C1 segment of cervical spinal cord (tissue), 14 donors: Measurements from ENCODE around the gene ARHGAP8.
"Not testable (repeated sequence)": the region's sequence is repeated elsewhere in the genome, so short reads cannot be mapped to it uniquely, and the experiment has no call there.

Experiments
- DNase-seq, 14 donors: peaks; one replicate each; lab custom pipeline; 2025; lab: John Stamatoyannopoulos, UW

Gene ARHGAP8

GRCh38 chr22:44765571-44766285, 13.4 kb downstream of the ARHGAP8 start:
- peak in 2 of 14 donors; percentile 1 to 4 for DNase-seq

- no peak for DNase-seq
Measured at GRCh38 chr22:44773082-44773481, 20.7 kb downstream of the ARHGAP8 start.

DNA sequence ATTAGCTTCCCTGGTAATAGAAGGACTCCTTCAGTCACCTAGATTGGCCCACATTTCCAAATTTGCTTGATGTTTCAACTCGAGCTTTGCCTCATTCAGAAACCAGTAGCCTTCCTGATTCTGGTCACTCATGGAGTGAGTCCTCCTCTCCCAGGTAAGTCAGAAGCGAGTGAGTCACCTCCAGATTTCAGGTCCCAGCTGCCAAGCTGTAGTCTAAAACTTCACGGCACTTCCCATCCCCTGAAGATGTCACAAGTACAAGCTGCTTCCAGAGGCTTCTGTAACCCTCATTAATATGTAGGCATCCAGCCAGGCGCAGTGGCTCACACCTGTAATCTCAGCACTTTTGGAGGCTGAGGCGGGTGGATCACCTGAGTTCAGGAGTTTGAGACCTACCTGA, 23.5 kb downstream of the ARHGAP8 start:
- no peak for DNase-seq

DNA sequence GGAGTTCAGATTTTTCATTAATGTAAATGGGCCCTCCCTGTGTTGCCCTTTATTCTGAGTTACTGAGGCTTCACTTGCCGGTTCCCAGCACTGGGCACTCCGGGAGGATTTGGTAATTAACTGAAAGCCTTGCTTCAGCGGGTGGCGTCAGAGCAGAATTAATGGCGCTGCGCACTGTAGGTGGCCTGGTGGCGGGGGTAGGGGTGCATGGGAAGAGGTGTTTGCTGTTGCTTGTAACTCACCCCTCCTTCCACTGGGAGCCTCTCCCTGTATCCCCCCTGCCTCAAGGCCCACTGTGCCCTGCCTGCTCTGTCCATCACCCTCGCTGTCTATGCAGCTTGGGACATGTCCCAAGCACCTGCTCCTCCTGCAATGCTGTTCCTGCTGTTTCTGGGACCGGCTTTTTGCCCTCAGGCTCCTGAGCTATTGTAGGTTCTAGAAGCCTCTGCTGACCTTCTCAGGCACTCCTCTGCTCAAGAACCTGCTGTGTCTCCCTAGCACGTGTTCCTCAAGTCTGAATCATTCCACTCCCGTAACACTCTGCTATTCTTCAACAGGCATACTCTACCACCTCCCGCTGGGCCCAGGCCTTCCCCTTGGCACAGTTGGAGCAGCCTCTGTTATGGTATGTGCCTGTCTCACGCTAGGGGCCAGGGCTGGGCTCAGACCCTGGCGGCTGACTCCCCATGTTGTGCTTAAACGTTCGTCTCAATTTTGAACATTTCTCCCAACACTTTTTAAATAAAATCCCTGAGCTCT, 24.4 kb downstream of the ARHGAP8 start:
- no peak for DNase-seq

- no peak for DNase-seq
Measured at GRCh38 chr22:44777364-44777755, 25.0 kb downstream of the ARHGAP8 start.

DNA sequence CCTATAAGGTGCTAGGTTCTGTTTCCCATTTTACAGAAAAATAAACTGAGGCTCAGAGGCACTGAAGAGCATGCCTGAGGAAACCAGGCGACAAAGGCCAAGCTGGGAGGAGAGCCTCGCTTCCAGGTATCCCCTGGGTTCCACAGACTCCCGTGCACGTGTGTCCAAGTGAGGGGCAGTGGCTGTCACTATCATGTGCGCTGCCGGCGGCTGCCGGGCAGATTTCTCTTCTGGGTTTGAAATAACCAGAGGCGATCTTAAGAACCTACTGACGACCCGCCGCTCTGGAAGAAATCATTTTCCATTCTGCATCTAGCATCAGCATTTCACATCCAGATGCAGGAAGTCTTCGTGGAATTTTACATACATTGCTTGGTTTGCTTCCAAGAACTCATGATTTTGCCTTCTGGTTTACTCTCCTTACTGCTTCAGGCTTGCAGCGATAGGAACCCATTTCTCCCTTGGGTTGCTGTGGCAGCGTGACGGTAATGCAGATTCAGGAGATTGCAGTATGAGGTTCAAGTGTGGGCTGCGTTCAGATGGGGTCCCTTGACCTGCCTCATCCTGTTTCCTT, 28.6 kb downstream of the ARHGAP8 start:
- no peak for DNase-seq

- no peak for DNase-seq
Measured at GRCh38 chr22:44782363-44782963, 30.1 kb downstream of the ARHGAP8 start.

GRCh38 chr22:44783091-44783490, 30.7 kb downstream of the ARHGAP8 start:
- DNase-seq: no peak

DNA sequence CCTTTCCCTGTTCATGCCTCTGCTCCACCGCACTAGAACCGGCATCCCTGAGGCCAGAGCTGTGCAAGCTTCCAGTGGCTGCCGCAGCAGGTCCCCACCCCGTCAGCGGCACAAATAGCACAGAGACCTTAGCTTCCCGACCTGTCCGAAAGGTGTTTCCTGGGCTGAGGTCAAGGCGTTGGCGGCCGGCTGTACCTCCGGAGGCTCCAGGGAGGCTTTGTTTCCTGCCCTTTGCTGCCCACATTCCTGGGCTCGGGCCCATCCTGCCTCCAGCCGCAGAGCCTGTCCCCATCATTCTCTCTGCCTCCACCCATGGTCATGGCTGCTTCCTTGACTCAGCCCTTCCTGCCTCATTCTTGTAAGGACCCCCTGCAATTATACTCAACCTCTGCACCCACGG, 31.2 kb downstream of the ARHGAP8 start:
- DNase-seq: no peak

- no peak for DNase-seq
Measured at GRCh38 chr22:44786136-44786535, 33.8 kb downstream of the ARHGAP8 start.

DNA sequence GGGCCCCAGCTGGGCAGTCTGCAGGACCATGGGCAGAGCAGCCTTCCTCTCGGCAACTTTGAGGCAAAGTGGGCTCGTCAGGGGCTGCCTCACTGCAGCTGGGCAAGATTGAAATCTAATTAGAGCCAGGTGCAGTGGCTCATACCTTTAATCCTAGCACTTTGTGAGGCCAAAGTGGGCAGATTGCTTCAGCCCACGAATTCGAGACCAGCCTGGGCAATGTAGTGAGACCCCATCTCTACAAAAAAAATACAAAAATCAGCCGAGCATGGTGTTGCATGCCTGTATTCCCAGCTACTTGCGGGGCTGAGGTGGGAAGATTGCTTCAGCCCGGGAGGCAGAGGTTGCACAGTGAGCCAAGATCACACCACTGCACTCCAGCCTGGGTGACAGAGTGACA, 34.2 kb downstream of the ARHGAP8 start:
- no peak for DNase-seq

GRCh38 chr22:44787832-44788231, 35.5 kb downstream of the ARHGAP8 start:
- no peak for DNase-seq

DNA sequence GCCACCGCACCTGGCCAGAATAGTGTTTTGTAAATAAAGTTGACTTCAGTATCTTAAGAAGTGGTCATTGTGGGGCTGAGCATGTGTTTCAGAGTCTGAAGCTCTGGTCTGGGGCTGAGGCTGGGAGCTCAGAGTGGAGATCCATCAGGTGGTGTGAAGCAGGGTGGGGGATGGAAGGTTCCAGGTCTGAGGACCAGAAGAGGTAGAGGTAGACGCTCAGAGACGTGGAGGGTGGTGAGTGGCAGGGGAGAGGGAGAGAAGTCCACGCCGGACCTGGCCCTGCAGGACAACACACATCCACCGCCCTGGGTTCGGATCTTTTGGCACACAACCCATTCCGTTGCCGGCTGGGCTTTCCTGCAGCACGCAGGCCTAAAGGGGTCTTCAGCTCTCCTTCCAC, 40.7 kb downstream of the ARHGAP8 start:
- DNase-seq: no peak

DNA sequence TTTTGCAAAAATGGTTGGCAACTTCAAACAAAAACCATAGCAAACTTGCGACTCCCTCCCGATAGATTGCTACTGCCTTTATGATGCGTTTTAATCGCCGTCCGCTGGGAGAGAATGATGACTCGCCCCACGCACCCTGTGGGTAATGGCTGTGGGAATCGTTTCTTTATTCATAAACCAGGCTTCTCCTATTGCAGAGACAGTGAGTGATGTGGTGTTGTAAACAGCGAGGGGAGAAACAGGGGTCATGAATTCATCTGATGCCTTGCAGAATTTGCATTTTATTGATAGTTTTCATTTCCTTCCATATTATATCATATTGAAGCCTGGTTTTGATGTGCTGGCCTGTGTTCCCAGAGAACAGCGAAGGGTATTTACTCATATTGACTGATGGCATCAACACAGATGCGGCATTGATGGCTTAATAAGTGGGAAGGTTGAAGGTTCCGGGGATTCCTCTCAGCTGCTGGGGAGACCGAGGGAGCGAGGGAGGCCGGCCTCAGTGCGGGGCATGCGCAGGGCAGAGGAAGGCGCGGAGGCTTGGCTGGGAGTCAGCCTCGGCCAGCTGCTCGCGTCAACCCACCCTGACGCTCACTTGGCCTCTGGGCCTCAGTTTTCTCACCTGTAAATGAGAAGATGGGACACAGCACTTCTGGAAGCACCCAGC, 41.3 kb downstream of the ARHGAP8 start:
- no peak for DNase-seq

GRCh38 chr22:44795701-44796630, 43.6 kb downstream of the ARHGAP8 start:
- no peak for DNase-seq

- DNase-seq: peak in 3 of 14 donors; percentile 3 to 17 (median 7)
Measured at GRCh38 chr22:44797181-44797725, 44.9 kb downstream of the ARHGAP8 start.

DNA sequence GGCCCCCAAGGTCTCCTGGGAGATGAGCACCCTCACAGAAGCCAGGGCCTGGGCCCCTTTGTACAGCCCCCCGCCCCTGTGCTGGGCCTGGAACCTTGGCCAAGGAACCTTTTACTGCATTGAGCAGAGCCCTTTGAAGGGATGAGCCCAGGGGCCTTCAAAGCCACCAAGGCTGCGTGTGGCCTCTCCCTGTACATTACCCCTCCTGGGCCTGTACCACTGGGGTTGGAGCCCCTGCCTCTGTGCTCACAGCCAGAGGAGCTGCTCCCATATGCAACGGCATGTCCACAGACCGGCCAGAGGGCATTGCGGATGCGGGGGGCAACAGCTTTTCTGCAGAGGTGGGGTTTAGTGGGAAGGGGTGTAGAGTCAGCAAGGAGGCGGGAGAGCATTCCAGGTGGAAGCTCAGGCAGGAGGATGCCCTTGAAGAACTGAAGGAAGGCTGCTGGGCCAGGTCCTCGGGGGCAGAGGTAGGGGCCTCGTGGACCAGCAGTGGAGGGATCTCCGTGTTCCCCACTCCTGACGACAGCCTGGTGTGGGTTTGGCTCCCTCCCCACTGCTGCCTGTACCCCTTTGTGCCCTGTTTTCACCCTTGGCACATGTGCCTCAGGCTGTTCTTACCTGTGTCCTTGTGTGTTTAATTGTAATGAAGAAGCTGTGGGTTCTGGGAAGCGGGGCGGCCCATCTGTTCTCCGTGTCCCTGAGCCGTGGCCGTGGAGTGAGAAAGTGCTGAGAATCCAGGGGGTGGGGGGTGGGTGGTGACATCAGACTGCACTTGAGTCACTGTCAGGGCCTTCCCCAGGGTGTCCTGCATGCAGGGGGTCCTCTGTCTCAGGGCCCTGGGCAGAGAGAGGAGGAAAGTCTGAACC, 46.9 kb downstream of the ARHGAP8 start:
- no peak for DNase-seq

DNA sequence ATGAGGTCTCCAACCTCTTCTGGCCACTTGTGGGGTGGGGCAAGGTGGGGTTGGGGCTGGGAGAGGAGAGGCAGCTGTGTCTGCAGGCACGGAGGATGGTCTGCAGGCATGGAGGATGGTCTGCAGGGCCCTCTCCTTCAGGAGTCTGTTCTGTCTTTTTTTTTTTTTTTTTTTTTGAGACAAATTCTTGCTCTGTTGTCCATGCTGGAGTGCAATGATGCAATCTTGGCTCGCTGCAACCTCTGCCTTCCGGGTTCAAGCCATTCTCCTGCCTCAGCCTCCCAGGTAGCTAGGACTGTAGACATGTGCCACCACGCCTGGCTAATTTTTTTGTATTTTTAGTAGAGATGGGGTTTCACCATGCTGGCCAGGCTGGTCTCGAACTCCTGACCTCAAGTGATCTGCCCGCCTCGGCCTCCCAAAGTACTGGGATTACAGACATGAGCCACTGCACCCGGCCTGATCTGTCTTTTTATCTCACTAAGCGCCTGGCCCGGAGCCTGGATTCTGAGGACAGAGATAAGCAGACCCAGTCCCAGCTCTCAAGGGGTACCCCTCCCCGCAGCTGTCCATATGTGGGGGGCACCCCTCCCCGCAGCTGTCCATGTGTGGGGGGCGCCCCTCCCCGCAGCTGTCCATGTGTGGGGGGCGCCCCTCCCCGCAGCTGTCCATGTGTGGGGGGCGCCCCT, 47.7 kb downstream of the ARHGAP8 start:
- DNase-seq: not testable (repeated sequence)

DNA sequence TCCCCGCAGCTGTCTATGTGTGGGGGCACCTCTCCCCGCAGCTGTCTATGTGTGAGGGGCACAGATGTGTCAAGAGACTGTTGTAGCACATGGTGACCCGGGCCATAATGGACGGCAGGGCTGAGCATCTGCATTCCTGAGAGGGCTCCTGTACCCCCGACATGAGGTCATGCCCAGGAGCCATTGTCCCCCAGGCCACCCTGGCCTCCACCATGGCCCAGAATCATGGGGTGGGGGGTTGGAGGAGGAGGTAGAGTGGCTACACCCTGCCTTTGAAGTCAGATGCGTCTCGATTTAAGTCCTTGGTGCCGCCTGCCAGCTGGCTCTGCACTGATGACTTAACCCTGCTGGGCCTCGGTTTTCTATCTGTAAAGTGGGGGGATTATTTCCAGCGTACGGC, 49.1 kb downstream of the ARHGAP8 start:
- no peak for DNase-seq
